PC-9 (cell line): Measurements from ENCODE around the gene SLC41A1. TPM values are rescaled to one million over a fixed set of nuclear protein-coding genes. Genes with fewer than 3 reads are reported as not detected.

Source experiments
- BruUV-seq: library from RNA; stranded (reverse); fragments of 400-500 nt; replicated peaks from 2 replicates; lab custom pipeline; 2021; lab: Mats Ljungman, UMichigan
- CTCF ChIA-PET: fragments of 300-600 bp; sonication (Branson Sonifier 250); formaldehyde crosslinking; loops from one replicate; lab custom pipeline; 2022; ENCODE audit warnings: antibody characterized with exemption; lab: Charles Lee
- POLR2A ChIA-PET: fragments of 300-600 bp; sonication (Branson Sonifier 250); formaldehyde crosslinking; loops from one replicate; lab custom pipeline; 2022; ENCODE audit warnings: antibody characterized with exemption; ENCODE audit not compliant: unreplicated experiment; lab: Charles Lee
- DNase-seq, 2 experiments: peaks; one replicate each; pipeline versions ENCODE4 v3.0.0 to v3.0.0-alpha.2; 2015 to 2022; ENCODE audit warnings: mixed read lengths in 1 of 2
- H2AFZ ChIP-seq: fragments of 200-600 bp; sonication (generic); 2 replicates; pipeline ENCODE4 v1.8.1; 2017; ENCODE audit warnings: antibody characterized with exemption
- H3F3A ChIP-seq: fragments of 200-600 bp; sonication (generic); 2 replicates; pipeline ENCODE4 v1.8.1; 2017; ENCODE audit warnings: antibody characterized with exemption, mild to moderate bottlenecking, low read depth; ENCODE audit not compliant: insufficient read depth
- H3K27ac ChIP-seq: fragments of 200-600 bp; sonication (generic); 2 replicates; pipeline ENCODE4 v1.6.1; 2016; ENCODE audit warnings: mixed run types
- H3K27me3 ChIP-seq: fragments of 200-600 bp; sonication (generic); 2 replicates; pipeline ENCODE4 v1.6.1; 2016; ENCODE audit warnings: low read depth, mixed run types; ENCODE audit not compliant: insufficient read depth
- H3K36me3 ChIP-seq: fragments of 200-600 bp; sonication (generic); 2 replicates; pipeline ENCODE4 v1.6.1; 2016; ENCODE audit warnings: low read depth, mixed run types
- H3K4me1 ChIP-seq: fragments of 200-600 bp; sonication (generic); replicated peaks from 2 replicates; pipeline ENCODE4 v1.6.1; 2016; ENCODE audit warnings: mixed run types; ENCODE audit not compliant: insufficient read depth
- H3K4me2 ChIP-seq: fragments of 200-600 bp; sonication (generic); 2 replicates; pipeline ENCODE4 v1.6.1; 2017; ENCODE audit warnings: mixed run types
- H3K4me3 ChIP-seq: fragments of 200-600 bp; sonication (generic); 2 replicates; pipeline ENCODE4 v1.6.1; 2016; ENCODE audit warnings: mixed run types
- H3K79me2 ChIP-seq: fragments of 200-600 bp; sonication (generic); 2 replicates; pipeline ENCODE4 v1.6.1; 2017; ENCODE audit warnings: low read depth, mixed run types
- H3K9me2 ChIP-seq: fragments of 200-600 bp; sonication (generic); 2 replicates; pipeline ENCODE4 v1.8.1; 2017; ENCODE audit warnings: mild to moderate bottlenecking; ENCODE audit not compliant: insufficient read depth
- H3K9me3 ChIP-seq: fragments of 200-600 bp; sonication (generic); 2 replicates; pipeline ENCODE4 v1.8.1; 2016; ENCODE audit warnings: low read depth; ENCODE audit not compliant: insufficient read depth
- H4K20me1 ChIP-seq: fragments of 200-600 bp; sonication (generic); 2 replicates; pipeline ENCODE4 v1.8.1; 2017; ENCODE audit not compliant: insufficient read depth
- CTCF ChIP-seq: fragments of 200-600 bp; sonication (generic); conservative IDR thresholded peaks from 2 replicates; pipeline ENCODE4 v1.6.1; 2017; ENCODE audit warnings: mixed run types, antibody characterized with exemption, mild to moderate bottlenecking, moderate library complexity
- EZH2 ChIP-seq: fragments of 200-600 bp; sonication (generic); IDR thresholded peaks from 2 replicates; pipeline ENCODE4 v1.8.0; 2017; ENCODE audit warnings: antibody characterized with exemption, low read depth
- intact Hi-C: fragments of 100-400 bp; cut with micrococcal nuclease; formaldehyde crosslinking; loops from one replicate; pipeline ENCODE4 v1.10.0; 2022; ENCODE audit not compliant: unreplicated experiment
- total RNA-seq: library from RNA; stranded (reverse); gene quantifications from 2 replicates; pipeline ENCODE4 v1.2.3, GENCODE V29; 2021

Gene SLC41A1
- total RNA-seq, 1 experiment from 2014 or later: 34.5 TPM

GRCh38 chr1:205772607-205773032 is 40.4 kb downstream of the SLC41A1 start:
- H3K4me1 ChIP-seq: peaks cover 8% of the 10 kb centered on the region
- no peak for DNase-seq
- no peaks in the 10 kb centered on the region for H3K27me3 ChIP-seq
- CTCF ChIA-PET: no interaction called here
- H3K9me3 ChIP-seq: no peaks in the 10 kb centered on the region
- no peak overlapping the region for H3K4me3 ChIP-seq
- H4K20me1 ChIP-seq: no peaks in the 10 kb centered on the region
- BruUV-seq: no TSS peak
- no peaks in the 10 kb centered on the region for H3F3A ChIP-seq
- intact Hi-C loops: no loop called here
- H3K4me2 ChIP-seq: no peak overlapping the region
- no peak for TF ChIP-seq EZH2
- no peak overlapping the region for H3K27ac ChIP-seq
- H3K9me2 ChIP-seq: no peaks in the 10 kb centered on the region
- no peak overlapping the region for H2AFZ ChIP-seq
- no peaks in the 10 kb centered on the region for H3K79me2 ChIP-seq
- POLR2A ChIA-PET: no interaction called here
- no peaks in the 10 kb centered on the region for H3K36me3 ChIP-seq

GRCh38 chr1:205770618-205771017 is 42.4 kb downstream of the SLC41A1 start:
- POLR2A ChIA-PET: no interaction called here
- H3K27me3 ChIP-seq: no peaks in the 10 kb centered on the region
- H3K9me3 ChIP-seq: no peaks in the 10 kb centered on the region
- H3K27ac ChIP-seq: no peak overlapping the region
- CTCF ChIA-PET: no interaction called here
- no peaks in the 10 kb centered on the region for H3K9me2 ChIP-seq
- H2AFZ ChIP-seq: no peak overlapping the region
- H3K4me1 ChIP-seq: peaks cover 2% of the 10 kb centered on the region
- intact Hi-C loops: no loop called here
- H3F3A ChIP-seq: no peaks in the 10 kb centered on the region; the same call in 1 of the 2 replicates
- no peak overlapping the region for H3K4me2 ChIP-seq
- no peak for TF ChIP-seq EZH2
- no peak for TF ChIP-seq CTCF
- no peaks in the 10 kb centered on the region for H3K79me2 ChIP-seq
- no peak for DNase-seq
- no peaks in the 10 kb centered on the region for H3K36me3 ChIP-seq
- no peak overlapping the region for H3K4me3 ChIP-seq
- no peaks in the 10 kb centered on the region for H4K20me1 ChIP-seq
- no TSS peak for BruUV-seq

GRCh38 chr1:205769641-205770365 is 43.2 kb downstream of the SLC41A1 start:
- TF ChIP-seq CTCF (no peak), EZH2 (no peak)
- Histone ChIP-seq H3K9me2 (no peaks in the 10 kb centered on the region), H3K27me3 (no peaks in the 10 kb centered on the region), H3K4me1 (no peaks in the 10 kb centered on the region; the same call in 1 of the 2 replicates), H3K27ac (no peak overlapping the region), H3K4me2 (no peak overlapping the region), H2AFZ (no peak overlapping the region), H4K20me1 (no peaks in the 10 kb centered on the region), H3F3A (no peaks in the 10 kb centered on the region; the same call in 1 of the 2 replicates), H3K79me2 (no peaks in the 10 kb centered on the region), H3K9me3 (no peaks in the 10 kb centered on the region), H3K4me3 (no peak overlapping the region), H3K36me3 (no peaks in the 10 kb centered on the region)
- CTCF ChIA-PET: no interaction called here
- intact Hi-C loops: no loop called here
- DNase-seq: no peak
- POLR2A ChIA-PET: no interaction called here
- BruUV-seq: TSS peak; percentile 33
